ENCODE measurements around the gene ENTR1.

DNA sequence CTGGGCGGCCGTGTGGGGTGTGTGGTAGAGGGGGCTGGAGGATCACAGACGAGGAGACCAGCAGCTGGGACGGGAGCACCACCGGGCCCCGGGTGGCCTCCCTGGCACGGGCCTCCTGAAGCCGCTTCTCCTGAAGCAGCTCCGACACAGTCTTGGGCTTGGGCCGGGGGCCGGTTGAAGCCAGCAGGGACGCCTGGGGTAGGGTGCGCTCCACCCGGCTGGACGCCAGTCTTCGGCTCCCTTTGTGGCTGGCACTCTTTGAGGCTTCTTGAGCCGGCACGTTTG lies 31.5 kb downstream of the ENTR1 start:
- no peak for TF ChIP-seq EZH2phosphoT487 (IDR thresholded peaks at IDR 0.05)
- TF ChIP-seq EZH2 (IDR thresholded peaks at IDR 0.05): no peak
